ENCODE data around the gene PHLPP2. TPM values are rescaled to one million over a fixed set of nuclear protein-coding genes. Genes with fewer than 3 reads are reported as not detected.

The PHLPP2 gene
- total RNA-seq, 1 donor from 2014 or later: 16.5 TPM

- DNase-seq (ENCODE audit: low spot score): no peak
Observed at GRCh38 chr16:71672803-71673581, 51.5 kb downstream of the PHLPP2 start.

GRCh38 chr16:71672125-71672524, 52.4 kb downstream of the PHLPP2 start:
- no peak for DNase-seq (ENCODE audit: low spot score)

- DNase-seq (ENCODE audit: low spot score): no peak
Observed at GRCh38 chr16:71671165-71671564, 53.3 kb downstream of the PHLPP2 start.

GRCh38 chr16:71670537-71670936, 54.0 kb downstream of the PHLPP2 start:
- DNase-seq (ENCODE audit: low spot score): no peak

GRCh38 chr16:71669926-71670536, 54.5 kb downstream of the PHLPP2 start:
- no peak for DNase-seq (ENCODE audit: low spot score)

GRCh38 chr16:71666928-71667707, 57.4 kb downstream of the PHLPP2 start:
- DNase-seq (ENCODE audit: low spot score): no peak

- no peak for DNase-seq (ENCODE audit: low spot score)
Observed at GRCh38 chr16:71666264-71666663, 58.2 kb downstream of the PHLPP2 start.

- DNase-seq (ENCODE audit: low spot score): no peak
Observed at GRCh38 chr16:71659471-71659870, 65.0 kb downstream of the PHLPP2 start.

- DNase-seq (ENCODE audit: low spot score): no peak
Observed at GRCh38 chr16:71658771-71659170, 65.7 kb downstream of the PHLPP2 start.

- no peak for DNase-seq (ENCODE audit: low spot score)
Observed at GRCh38 chr16:71649704-71650103, 74.8 kb downstream of the PHLPP2 start.

GRCh38 chr16:71648921-71649320, 75.6 kb downstream of the PHLPP2 start:
- no peak for DNase-seq (ENCODE audit: low spot score)

- no peak for DNase-seq (ENCODE audit: low spot score)
Observed at GRCh38 chr16:71648162-71648561, 76.3 kb downstream of the PHLPP2 start.

- DNase-seq (ENCODE audit: low spot score): no peak
Observed at GRCh38 chr16:71647391-71647790, 77.1 kb downstream of the PHLPP2 start.

GRCh38 chr16:71645450-71645849, 79.1 kb downstream of the PHLPP2 start:
- no peak for DNase-seq (ENCODE audit: low spot score)

GRCh38 chr16:71637398-71637797, 87.1 kb downstream of the PHLPP2 start:
- DNase-seq (ENCODE audit: low spot score): no peak

GRCh38 chr16:71635632-71636031, 88.9 kb downstream of the PHLPP2 start:
- DNase-seq (ENCODE audit: low spot score): no peak

GRCh38 chr16:71631776-71632175, 92.7 kb downstream of the PHLPP2 start:
- no peak for DNase-seq (ENCODE audit: low spot score)

GRCh38 chr16:71630808-71631207, 93.7 kb downstream of the PHLPP2 start:
- no peak for DNase-seq (ENCODE audit: low spot score)

GRCh38 chr16:71629278-71630016, 95.1 kb downstream of the PHLPP2 start:
- no peak for DNase-seq (ENCODE audit: low spot score)

- no peak for DNase-seq (ENCODE audit: low spot score)
Observed at GRCh38 chr16:71628810-71629209, 95.7 kb downstream of the PHLPP2 start.

- DNase-seq (ENCODE audit: low spot score): no peak
Observed at GRCh38 chr16:71627731-71628181, 96.7 kb downstream of the PHLPP2 start.

All from mesenteric fat pad (tissue), 1 donor.